ENCODE results near the gene DLG2. TPM values are rescaled to one million over a fixed set of nuclear protein-coding genes. Genes with fewer than 3 reads are reported as not detected.

The DLG2 gene
- total RNA-seq, 1 donor from 2014 or later, result 1.8 TPM

DNA sequence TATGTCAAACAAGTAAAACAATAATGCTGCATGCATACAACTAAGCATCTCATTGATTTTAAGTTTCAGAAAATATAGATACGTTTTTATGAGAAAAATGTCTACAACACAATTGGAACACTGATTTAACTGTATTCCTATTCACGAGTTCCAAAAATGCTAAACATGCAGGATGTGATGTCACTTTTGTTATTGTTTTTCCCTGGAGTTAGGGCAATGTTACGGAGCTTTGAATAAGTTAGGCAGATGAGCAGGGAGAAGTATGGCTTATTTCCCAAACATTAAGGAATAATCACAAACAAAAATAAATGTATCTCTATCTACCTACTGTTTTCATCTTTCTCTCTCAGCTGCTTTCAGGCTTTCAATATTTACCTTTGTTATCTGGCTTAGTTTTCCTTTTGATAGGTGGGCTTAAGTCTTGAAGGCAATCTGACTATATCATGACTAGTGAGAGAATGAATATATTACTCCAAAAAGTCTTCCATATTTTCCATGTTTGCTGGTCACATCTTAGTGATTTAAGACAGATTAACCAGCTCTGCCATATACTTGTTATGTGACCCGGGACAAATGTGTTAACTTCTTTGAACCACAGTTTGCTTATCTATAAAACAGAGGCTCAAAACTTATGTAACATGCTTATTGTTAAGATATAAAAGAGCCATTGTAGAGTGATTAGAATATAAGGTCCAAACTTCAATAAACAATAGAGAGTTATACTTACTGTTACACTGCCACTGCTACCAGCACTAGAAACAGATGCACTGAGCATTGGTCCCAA, 1486.6 kb downstream of the DLG2 start:
- no peak overlapping the region for H3K4me3 Mint-ChIP-seq (ENCODE audit: unreplicated experiment)

DNA sequence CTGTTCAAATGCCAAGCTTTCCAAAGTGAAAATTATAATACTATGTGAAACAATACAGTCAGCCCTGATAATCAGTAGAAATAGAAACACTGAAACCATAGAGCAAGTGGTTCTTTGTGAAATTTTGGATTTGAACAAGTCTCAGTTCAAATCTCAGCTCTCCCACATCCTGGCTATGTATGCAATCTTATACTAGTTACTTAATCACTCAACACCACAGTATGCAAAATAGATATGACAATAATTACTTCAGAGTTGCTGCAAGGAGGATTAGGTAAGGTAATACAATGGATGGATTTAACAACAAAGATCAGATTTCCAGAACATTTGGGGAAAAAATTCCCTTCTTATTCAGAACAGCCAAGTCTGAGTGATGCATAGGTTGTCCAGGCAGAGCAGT, 1489.2 kb downstream of the DLG2 start:
- Histone ChIP-seq H4K20me1 (ENCODE audit: insufficient read depth, low read length) (no peaks in the 10 kb centered on the region), H3K79me2 (ENCODE audit: insufficient read depth, low read length) (no peaks in the 10 kb centered on the region), H3K4me3 (ENCODE audit: insufficient read depth, low read depth, low read length) (no peak overlapping the region), H3K27me3 (ENCODE audit: insufficient read depth, low read length) (no peaks in the 10 kb centered on the region), H3K4me1 (ENCODE audit: insufficient read depth, low read length) (no peaks in the 10 kb centered on the region), H3K4me2 (ENCODE audit: low read length) (no peak overlapping the region), H3K27ac (ENCODE audit: low read depth, low read length) (no peak overlapping the region), H3K9me3 (ENCODE audit: insufficient read depth, low read depth, low read length) (no peaks in the 10 kb centered on the region), H3K36me3 (ENCODE audit: insufficient read depth, low read length) (no peaks in the 10 kb centered on the region), H2AFZ (ENCODE audit: low read depth, low read length) (no peak overlapping the region), H3K9ac (ENCODE audit: low read length) (no peak overlapping the region)
- TF ChIP-seq, protein P1, sequence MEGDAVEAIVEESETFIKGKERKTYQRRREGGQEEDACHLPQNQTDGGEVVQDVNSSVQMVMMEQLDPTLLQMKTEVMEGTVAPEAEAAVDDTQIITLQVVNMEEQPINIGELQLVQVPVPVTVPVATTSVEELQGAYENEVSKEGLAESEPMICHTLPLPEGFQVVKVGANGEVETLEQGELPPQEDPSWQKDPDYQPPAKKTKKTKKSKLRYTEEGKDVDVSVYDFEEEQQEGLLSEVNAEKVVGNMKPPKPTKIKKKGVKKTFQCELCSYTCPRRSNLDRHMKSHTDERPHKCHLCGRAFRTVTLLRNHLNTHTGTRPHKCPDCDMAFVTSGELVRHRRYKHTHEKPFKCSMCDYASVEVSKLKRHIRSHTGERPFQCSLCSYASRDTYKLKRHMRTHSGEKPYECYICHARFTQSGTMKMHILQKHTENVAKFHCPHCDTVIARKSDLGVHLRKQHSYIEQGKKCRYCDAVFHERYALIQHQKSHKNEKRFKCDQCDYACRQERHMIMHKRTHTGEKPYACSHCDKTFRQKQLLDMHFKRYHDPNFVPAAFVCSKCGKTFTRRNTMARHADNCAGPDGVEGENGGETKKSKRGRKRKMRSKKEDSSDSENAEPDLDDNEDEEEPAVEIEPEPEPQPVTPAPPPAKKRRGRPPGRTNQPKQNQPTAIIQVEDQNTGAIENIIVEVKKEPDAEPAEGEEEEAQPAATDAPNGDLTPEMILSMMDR (IDR thresholded peaks at IDR 0.05; ENCODE audit: insufficient read depth, low read depth, low read length), result no peak
- no peak for TF ChIP-seq EZH2 (IDR thresholded peaks at IDR 0.05; ENCODE audit: insufficient read depth, low read length)
- Mint-ChIP-seq H3K4me3 (ENCODE audit: unreplicated experiment) (no peak overlapping the region), H3K4me1 (ENCODE audit: low read depth, unreplicated experiment) (peaks cover 12% of the 10 kb centered on the region), H3K27me3 (ENCODE audit: low read depth, unreplicated experiment) (no peaks in the 10 kb centered on the region), H3K27ac (ENCODE audit: unreplicated experiment) (no peak overlapping the region), H3K9me3 (ENCODE audit: unreplicated experiment) (no peaks in the 10 kb centered on the region), H3K36me3 (ENCODE audit: low read depth, unreplicated experiment) (no peaks in the 10 kb centered on the region)
- DNase-seq (ENCODE audit: low read depth) (no peak), FAIRE-seq (no peak)

More for the DNA sequence above, 1486.6 kb downstream of the DLG2 start:
- Histone ChIP-seq H3K79me2 (ENCODE audit: insufficient read depth, low read length) (no peaks in the 10 kb centered on the region), H3K27ac (ENCODE audit: low read depth, low read length) (no peak overlapping the region), H3K4me3 (ENCODE audit: insufficient read depth, low read depth, low read length) (no peak overlapping the region), H3K4me1 (ENCODE audit: insufficient read depth, low read length) (no peaks in the 10 kb centered on the region), H3K4me2 (ENCODE audit: low read length) (peak overlapping the region; percentile 13), H4K20me1 (ENCODE audit: insufficient read depth, low read length) (no peaks in the 10 kb centered on the region), H3K36me3 (ENCODE audit: insufficient read depth, low read length) (no peaks in the 10 kb centered on the region), H2AFZ (ENCODE audit: low read depth, low read length) (peak overlapping the region; percentile 9), H3K9me3 (ENCODE audit: insufficient read depth, low read depth, low read length) (no peaks in the 10 kb centered on the region), H3K9ac (ENCODE audit: low read length) (no peak overlapping the region), H3K27me3 (ENCODE audit: insufficient read depth, low read length) (no peaks in the 10 kb centered on the region)
- FAIRE-seq, result no peak
- Mint-ChIP-seq H3K4me1 (ENCODE audit: low read depth, unreplicated experiment) (peaks cover 18% of the 10 kb centered on the region), H3K36me3 (ENCODE audit: low read depth, unreplicated experiment) (no peaks in the 10 kb centered on the region), H3K27ac (ENCODE audit: unreplicated experiment) (no peak overlapping the region), H3K9me3 (ENCODE audit: unreplicated experiment) (no peaks in the 10 kb centered on the region), H3K27me3 (ENCODE audit: low read depth, unreplicated experiment) (no peaks in the 10 kb centered on the region)
- no peak for DNase-seq (ENCODE audit: low read depth)
- TF ChIP-seq, protein P1 (IDR thresholded peaks at IDR 0.05; ENCODE audit: insufficient read depth, low read depth, low read length), result no peak
- TF ChIP-seq EZH2 (IDR thresholded peaks at IDR 0.05; ENCODE audit: insufficient read depth, low read length), result no peak

DNA sequence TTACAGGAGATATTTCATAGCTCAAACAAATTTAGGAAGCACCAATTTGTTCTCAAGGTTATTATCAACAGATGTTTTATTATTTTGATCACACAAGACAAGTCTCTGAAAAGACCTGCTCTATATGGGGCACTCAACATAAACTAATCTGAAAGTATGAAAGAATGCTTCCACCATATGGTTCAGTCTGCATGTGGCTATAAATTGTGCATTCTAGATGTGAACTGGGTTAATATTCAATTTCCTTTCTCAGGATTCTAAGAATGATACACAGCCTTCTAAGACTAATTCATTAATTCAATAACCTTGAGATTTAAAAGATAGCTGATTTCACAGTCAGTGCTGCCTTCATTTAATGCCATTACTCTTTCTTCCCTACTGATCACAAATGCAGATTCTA, 1489.6 kb downstream of the DLG2 start:
- H3K27ac ChIP-seq (ENCODE audit: low read depth, low read length), result no peak overlapping the region

More for the DNA sequence above, 1489.6 kb downstream of the DLG2 start:
- Histone ChIP-seq H3K9ac (ENCODE audit: low read length) (no peak overlapping the region), H3K27me3 (ENCODE audit: insufficient read depth, low read length) (no peaks in the 10 kb centered on the region), H3K4me3 (ENCODE audit: insufficient read depth, low read depth, low read length) (no peak overlapping the region), H3K4me2 (ENCODE audit: low read length) (no peak overlapping the region), H3K79me2 (ENCODE audit: insufficient read depth, low read length) (no peaks in the 10 kb centered on the region), H4K20me1 (ENCODE audit: insufficient read depth, low read length) (no peaks in the 10 kb centered on the region), H3K9me3 (ENCODE audit: insufficient read depth, low read depth, low read length) (no peaks in the 10 kb centered on the region), H2AFZ (ENCODE audit: low read depth, low read length) (no peak overlapping the region), H3K36me3 (ENCODE audit: insufficient read depth, low read length) (no peaks in the 10 kb centered on the region), H3K4me1 (ENCODE audit: insufficient read depth, low read length) (no peaks in the 10 kb centered on the region)
- no peaks in the 10 kb centered on the region for H3K27me3 Mint-ChIP-seq (ENCODE audit: low read depth, unreplicated experiment)
- no peak for DNase-seq (ENCODE audit: low read depth)
- H3K36me3 Mint-ChIP-seq (ENCODE audit: low read depth, unreplicated experiment), result no peaks in the 10 kb centered on the region
- FAIRE-seq, result no peak
- H3K4me3 Mint-ChIP-seq (ENCODE audit: unreplicated experiment), result no peak overlapping the region
- no peaks in the 10 kb centered on the region for H3K9me3 Mint-ChIP-seq (ENCODE audit: unreplicated experiment)
- TF ChIP-seq, protein P1 (IDR thresholded peaks at IDR 0.05; ENCODE audit: insufficient read depth, low read depth, low read length), result no peak
- no peak for TF ChIP-seq EZH2 (IDR thresholded peaks at IDR 0.05; ENCODE audit: insufficient read depth, low read length)
- no peak overlapping the region for H3K27ac Mint-ChIP-seq (ENCODE audit: unreplicated experiment)
- peaks cover 12% of the 10 kb centered on the region for H3K4me1 Mint-ChIP-seq (ENCODE audit: low read depth, unreplicated experiment)
